Osteocyte (in vitro differentiated cells): ENCODE data around the gene SRSF10. TPM values are rescaled to one million over a fixed set of nuclear protein-coding genes. Genes with fewer than 3 reads are reported as not detected.

Experiments
- DNase-seq: peaks from one replicate; pipeline ENCODE4 v3.0.0; 2021; ENCODE audit warnings: mixed read lengths; ENCODE audit not compliant: unreplicated experiment; ENCODE audit errors: extremely low spot score
- H3K27ac Mint-ChIP-seq: one replicate; pipeline ENCODE4 v1.8.0; 2021; ENCODE audit warnings: mild to moderate bottlenecking, mixed read lengths; ENCODE audit not compliant: unreplicated experiment
- H3K27me3 Mint-ChIP-seq: one replicate; pipeline ENCODE4 v1.8.0; 2021; ENCODE audit warnings: mixed read lengths; ENCODE audit not compliant: unreplicated experiment
- H3K36me3 Mint-ChIP-seq: one replicate; pipeline ENCODE4 v1.8.0; 2021; ENCODE audit warnings: mixed read lengths; ENCODE audit not compliant: unreplicated experiment
- H3K4me1 Mint-ChIP-seq: one replicate; pipeline ENCODE4 v1.8.0; 2021; ENCODE audit warnings: mixed read lengths; ENCODE audit not compliant: unreplicated experiment
- H3K4me3 Mint-ChIP-seq: one replicate; pipeline ENCODE4 v1.8.0; 2021; ENCODE audit warnings: mild to moderate bottlenecking, moderate library complexity, mixed read lengths; ENCODE audit not compliant: unreplicated experiment
- H3K9me3 Mint-ChIP-seq: one replicate; pipeline ENCODE4 v1.8.0; 2021; ENCODE audit warnings: mixed read lengths; ENCODE audit not compliant: unreplicated experiment
- CTCF ChIP-seq: fragments of 200-600 bp; sonication (generic); IDR thresholded peaks from 2 replicates; pipeline ENCODE4 v1.5.0; 2021; ENCODE audit warnings: antibody characterized with exemption, mild to moderate bottlenecking, moderate library complexity
- total RNA-seq: library from RNA; stranded (reverse); gene quantifications from 2 replicates; pipeline ENCODE4 v1.2.1, GENCODE V29; 2021

Gene SRSF10
- total RNA-seq, 1 donor from 2014 or later = 93.3 TPM

- Mint-ChIP-seq H3K9me3 (no peaks in the 10 kb centered on the region), H3K4me1 (peaks cover 59% of the 10 kb centered on the region), H3K36me3 (peaks cover 16% of the 10 kb centered on the region), H3K27me3 (no peaks in the 10 kb centered on the region), H3K27ac (peak overlapping the region; percentile 92), H3K4me3 (peak overlapping the region; percentile 94)
- TF ChIP-seq CTCF = no peak
- DNase-seq = no peak
Observed at GRCh38 chr1:23979387-23979880, 693 bp downstream of the SRSF10 start.

GRCh38 chr1:23978805-23979204, 1.3 kb downstream of the SRSF10 start:
- no peaks in the 10 kb centered on the region for H3K27me3 Mint-ChIP-seq
- no peak for DNase-seq
- TF ChIP-seq CTCF = no peak
- peak overlapping the region; percentile 92 for H3K27ac Mint-ChIP-seq
- H3K36me3 Mint-ChIP-seq = peaks cover 20% of the 10 kb centered on the region
- peak overlapping the region; percentile 94 for H3K4me3 Mint-ChIP-seq
- peaks cover 56% of the 10 kb centered on the region for H3K4me1 Mint-ChIP-seq
- H3K9me3 Mint-ChIP-seq = no peaks in the 10 kb centered on the region

DNA sequence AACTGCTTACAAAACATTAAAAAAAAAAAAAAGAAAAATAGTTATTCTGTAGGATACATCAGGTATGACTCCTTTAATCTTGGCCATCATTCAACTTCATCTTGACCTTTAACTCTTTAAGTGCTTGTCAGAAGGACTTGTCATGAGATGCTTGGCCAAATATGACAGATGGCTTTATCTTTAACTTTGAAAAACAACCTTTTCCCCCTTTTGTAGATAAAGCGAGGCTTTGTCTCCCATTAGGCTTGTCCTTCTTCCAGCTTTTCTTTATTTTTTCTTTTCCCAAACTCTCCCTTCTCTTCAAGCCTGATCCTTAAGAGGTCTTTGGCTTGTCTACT, 2.3 kb downstream of the SRSF10 start:
- DNase-seq = no peak

DNA sequence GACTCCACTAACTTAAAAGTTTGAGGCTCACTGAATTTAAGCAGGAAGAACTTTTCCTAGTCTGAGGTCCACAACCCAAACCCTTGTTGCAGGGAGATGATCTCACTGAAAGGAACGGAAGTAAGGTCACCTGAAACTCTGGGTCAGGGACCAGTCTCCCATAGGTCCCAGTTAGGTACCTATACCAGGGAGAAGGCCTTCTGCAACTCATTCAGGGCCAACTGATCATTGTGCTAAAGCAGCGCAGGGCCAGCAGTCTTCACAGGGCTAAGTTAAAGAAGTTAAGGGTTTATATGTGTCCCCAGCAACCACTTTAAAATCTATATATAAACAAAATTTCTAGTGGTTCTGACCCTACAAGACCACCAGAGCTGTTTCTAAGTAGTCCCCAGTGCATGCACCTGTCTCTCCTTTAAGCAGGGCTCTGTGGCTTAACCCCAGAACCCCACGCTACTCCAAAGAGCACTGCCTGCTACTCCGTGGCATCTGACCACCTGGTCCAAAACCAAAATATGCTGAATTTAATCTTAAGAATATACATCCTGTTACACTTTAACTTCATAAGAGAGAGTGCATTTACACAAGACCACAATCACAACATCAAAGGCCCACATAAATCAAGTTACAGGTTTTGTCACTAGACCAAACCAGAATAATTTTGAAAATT, 2.8 kb downstream of the SRSF10 start:
- Mint-ChIP-seq H3K4me1 (peaks cover 53% of the 10 kb centered on the region), H3K27ac (no peak overlapping the region), H3K4me3 (peak overlapping the region; percentile 40)

More for the DNA sequence above, 2.3 kb downstream of the SRSF10 start:
- Mint-ChIP-seq H3K4me3 (peak overlapping the region; percentile 94), H3K36me3 (peaks cover 20% of the 10 kb centered on the region), H3K4me1 (peaks cover 53% of the 10 kb centered on the region), H3K9me3 (no peaks in the 10 kb centered on the region), H3K27ac (peak overlapping the region; percentile 59), H3K27me3 (no peaks in the 10 kb centered on the region)
- no peak for TF ChIP-seq CTCF

DNA sequence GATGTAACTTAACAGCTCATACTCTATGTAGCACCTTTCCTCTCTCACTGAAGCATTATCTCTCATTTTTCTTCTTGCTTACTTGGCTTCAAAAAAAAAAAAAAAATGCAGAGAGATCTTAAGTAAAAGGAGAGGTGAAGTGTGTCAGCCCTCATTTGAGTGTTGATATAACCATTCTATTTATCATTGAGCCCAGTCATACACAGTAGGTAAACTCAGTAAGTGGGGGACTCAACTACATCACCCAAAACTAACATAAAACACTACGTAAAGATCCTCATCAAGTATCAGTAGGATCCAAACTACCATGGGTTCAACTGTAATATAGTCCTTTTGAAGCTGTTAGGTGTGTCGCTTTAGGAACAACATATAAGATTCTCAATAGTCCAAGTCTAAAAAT, 12.3 kb downstream of the SRSF10 start:
- peak overlapping the region; percentile 12 for H3K27ac Mint-ChIP-seq
- H3K27me3 Mint-ChIP-seq = no peaks in the 10 kb centered on the region
- peaks cover 47% of the 10 kb centered on the region for H3K36me3 Mint-ChIP-seq
- TF ChIP-seq CTCF = no peak
- no peak overlapping the region for H3K4me3 Mint-ChIP-seq
- no peaks in the 10 kb centered on the region for H3K9me3 Mint-ChIP-seq
- no peak for DNase-seq
- peaks cover 2% of the 10 kb centered on the region for H3K4me1 Mint-ChIP-seq

More for the DNA sequence above, 2.8 kb downstream of the SRSF10 start:
- no peaks in the 10 kb centered on the region for H3K9me3 Mint-ChIP-seq
- no peak for DNase-seq
- peaks cover 20% of the 10 kb centered on the region for H3K36me3 Mint-ChIP-seq
- no peak for TF ChIP-seq CTCF
- H3K27me3 Mint-ChIP-seq = no peaks in the 10 kb centered on the region
